WTC11 (cell line): ENCODE data around the gene C11orf42. TPM values are rescaled to one million over a fixed set of nuclear protein-coding genes. Genes with fewer than 3 reads are reported as not detected.

Source experiments
- ATAC-seq: fragments of 200-7000 bp; cut with Tn5 transposase; 2 replicates; pipeline ENCODE4 v1.10.0; 2021; ENCODE audit warnings: mild to moderate bottlenecking, moderate library complexity
- CTCF ChIA-PET: fragments of 300-600 bp; sonication (Branson Sonifier 250); formaldehyde crosslinking; loops from one replicate; lab custom pipeline; 2021; ENCODE audit warnings: antibody characterized with exemption; lab: Charles Lee
- POLR2A ChIA-PET: fragments of 350-600 bp; sonication (Branson Sonifier 250); formaldehyde crosslinking; loops from one replicate; lab custom pipeline; 2021; ENCODE audit warnings: antibody characterized with exemption; lab: Charles Lee
- DNase-seq: peaks from one replicate; pipeline ENCODE4 v3.0.0; 2021; ENCODE audit warnings: low spot score
- H3K27ac Mint-ChIP-seq: 2 replicates; pipeline ENCODE4 v1.8.0; 2021; ENCODE audit warnings: mixed read lengths
- H3K27me3 Mint-ChIP-seq: 2 replicates; pipeline ENCODE4 v1.8.0; 2021; ENCODE audit warnings: low read depth, mild to moderate bottlenecking, moderate library complexity, mixed read lengths
- H3K36me3 Mint-ChIP-seq: 2 replicates; pipeline ENCODE4 v1.8.0; 2021; ENCODE audit warnings: mixed read lengths
- H3K4me1 Mint-ChIP-seq: 2 replicates; pipeline ENCODE4 v1.8.0; 2022; ENCODE audit warnings: mixed read lengths
- H3K4me3 Mint-ChIP-seq: 2 replicates; pipeline ENCODE4 v1.8.0; 2021; ENCODE audit warnings: mild to moderate bottlenecking, moderate library complexity, mixed read lengths
- H3K9me3 Mint-ChIP-seq: 2 replicates; pipeline ENCODE4 v1.8.0; 2021; ENCODE audit warnings: mixed read lengths
- FOXJ3 ChIP-seq: sonication (generic); formaldehyde crosslinking; IDR thresholded peaks from 2 replicates; pipeline ENCODE4 v1.9.0; 2021; ENCODE audit warnings: missing genetic modification reagents, mild to moderate bottlenecking, borderline replicate concordance
- FOXP1 ChIP-seq: sonication (generic); formaldehyde crosslinking; IDR thresholded peaks from 2 replicates; pipeline ENCODE4 v1.8.0; 2022; ENCODE audit warnings: missing genetic modification reagents, mild to moderate bottlenecking, moderate library complexity, borderline replicate concordance
- GABPB1 ChIP-seq: sonication (generic); formaldehyde crosslinking; IDR thresholded peaks from 2 replicates; pipeline ENCODE4 v1.8.1; 2023; ENCODE audit warnings: mild to moderate bottlenecking, missing genetic modification reagents
- HMGA2 ChIP-seq: fragments of 250-450 bp; sonication (Bioruptor Pico); IDR thresholded peaks from 2 replicates; pipeline ENCODE4 v1.4.0; 2021; ENCODE audit warnings: mild to moderate bottlenecking, moderate library complexity
- JAZF1 ChIP-seq: fragments of 250-450 bp; sonication (Bioruptor Pico); IDR thresholded peaks from 2 replicates; pipeline ENCODE4 v1.9.0; 2021; ENCODE audit warnings: moderate library complexity, mild to moderate bottlenecking, inconsistent platforms
- MXD4 ChIP-seq: fragments of 250-450 bp; sonication (Bioruptor Pico); IDR thresholded peaks from 2 replicates; pipeline ENCODE4 v1.8.0; 2021; ENCODE audit warnings: mild to moderate bottlenecking, moderate library complexity, borderline replicate concordance
- NFE2L1 ChIP-seq: sonication (generic); formaldehyde crosslinking; IDR thresholded peaks from 2 replicates; pipeline ENCODE4 v1.8.1; 2023; ENCODE audit warnings: missing genetic modification reagents
- OVOL2 ChIP-seq: fragments of 250-450 bp; sonication (Bioruptor Pico); IDR thresholded peaks from 2 replicates; pipeline ENCODE4 v1.9.0; 2021; ENCODE audit warnings: mild to moderate bottlenecking, borderline replicate concordance
- SP1 ChIP-seq: sonication (generic); formaldehyde crosslinking; conservative IDR thresholded peaks from 2 replicates; pipeline ENCODE4 v1.8.1; 2022; ENCODE audit warnings: missing genetic modification reagents
- TCF7 ChIP-seq: sonication (generic); formaldehyde crosslinking; IDR thresholded peaks from 2 replicates; pipeline ENCODE4 v1.8.0; 2022; ENCODE audit warnings: mild to moderate bottlenecking, low read depth, missing genetic modification reagents, moderate library complexity
- TEAD1 ChIP-seq: sonication (generic); formaldehyde crosslinking; IDR thresholded peaks from 2 replicates; pipeline ENCODE4 v1.8.0; 2022; ENCODE audit warnings: mild to moderate bottlenecking, missing genetic modification reagents
- TEAD4 ChIP-seq: sonication (generic); formaldehyde crosslinking; IDR thresholded peaks from 2 replicates; pipeline ENCODE4 v1.8.0; 2022; ENCODE audit warnings: mild to moderate bottlenecking, missing genetic modification reagents
- TP53 ChIP-seq: sonication (generic); formaldehyde crosslinking; IDR thresholded peaks from 2 replicates; pipeline ENCODE4 v1.8.1; 2023; ENCODE audit warnings: mild to moderate bottlenecking, missing genetic modification reagents
- ZBTB21 ChIP-seq: sonication (generic); formaldehyde crosslinking; IDR thresholded peaks from 2 replicates; pipeline ENCODE4 v1.8.1; 2023; ENCODE audit warnings: mild to moderate bottlenecking, missing genetic modification reagents, borderline replicate concordance
- ZNF219 ChIP-seq: sonication (generic); formaldehyde crosslinking; IDR thresholded peaks from 2 replicates; pipeline ENCODE4 v1.8.0; 2023; ENCODE audit warnings: missing genetic modification reagents, mild to moderate bottlenecking, borderline replicate concordance
- ZNF396 ChIP-seq: fragments of 250-450 bp; sonication (Bioruptor Pico); IDR thresholded peaks from 2 replicates; pipeline ENCODE4 v1.8.0; 2021; ENCODE audit warnings: mild to moderate bottlenecking, moderate library complexity, borderline replicate concordance
- total RNA-seq: library from RNA; stranded (reverse); gene quantifications from 3 replicates; pipeline ENCODE4 v1.2.3, GENCODE V29; 2021
- TF ChIP-seq, protein P1 (sequence below): fragments of 250-450 bp; sonication (Bioruptor Pico); IDR thresholded peaks from 2 replicates; pipeline ENCODE4 v1.8.0; 2021; ENCODE audit warnings: mild to moderate bottlenecking
- TF ChIP-seq, protein P2 (sequence below): sonication (generic); formaldehyde crosslinking; IDR thresholded peaks from 2 replicates; pipeline ENCODE4 v1.8.1; 2023; ENCODE audit warnings: mild to moderate bottlenecking, missing genetic modification reagents
- TF ChIP-seq, protein P3 (sequence below): sonication (generic); formaldehyde crosslinking; IDR thresholded peaks from 2 replicates; pipeline ENCODE4 v1.8.0; 2022; ENCODE audit warnings: mild to moderate bottlenecking, missing genetic modification reagents
- TF ChIP-seq, protein P4 (sequence below): sonication (generic); formaldehyde crosslinking; IDR thresholded peaks from 2 replicates; pipeline ENCODE4 v1.8.0; 2023; ENCODE audit warnings: missing genetic modification reagents
- TF ChIP-seq, protein P5 (sequence below): sonication (generic); formaldehyde crosslinking; IDR thresholded peaks from 2 replicates; pipeline ENCODE4 v1.8.1; 2023; ENCODE audit warnings: mild to moderate bottlenecking, missing genetic modification reagents

C11orf42 gene
- total RNA-seq, 1 experiment from 2014 or later, result not detected

DNA sequence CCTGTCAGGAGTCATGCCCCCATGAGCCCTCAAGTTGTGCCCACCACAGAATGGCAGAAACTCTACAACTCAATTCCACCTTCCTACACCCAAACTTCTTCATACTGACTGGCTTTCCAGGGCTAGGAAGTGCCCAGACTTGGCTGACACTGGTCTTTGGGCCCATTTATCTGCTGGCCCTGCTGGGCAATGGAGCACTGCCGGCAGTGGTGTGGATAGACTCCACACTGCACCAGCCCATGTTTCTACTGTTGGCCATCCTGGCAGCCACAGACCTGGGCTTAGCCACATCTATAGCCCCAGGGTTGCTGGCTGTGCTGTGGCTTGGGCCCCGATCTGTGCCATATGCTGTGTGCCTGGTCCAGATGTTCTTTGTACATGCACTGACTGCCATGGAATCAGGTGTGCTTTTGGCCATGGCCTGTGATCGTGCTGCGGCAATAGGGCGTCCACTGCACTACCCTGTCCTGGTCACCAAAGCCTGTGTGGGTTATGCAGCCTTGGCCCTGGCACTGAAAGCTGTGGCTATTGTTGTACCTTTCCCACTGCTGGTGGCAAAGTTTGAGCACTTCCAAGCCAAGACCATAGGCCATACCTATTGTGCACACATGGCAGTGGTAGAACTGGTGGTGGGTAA, 6.1 kb upstream of the C11orf42 start, which contains the start of gene OR52W1:
OR52W1 (plus strand) TSS at position 51 of the 637 bp plus-strand sequence; CDS start at position 51, 0 bp downstream.
- ChIA-PET POLR2A (no interaction called here), CTCF (interaction anchor here (1.1 kb wide), 1 partner anchor 52 kb away, joined by 5 read pairs; no protein-coding TSS in a partner anchor)
- Mint-ChIP-seq H3K27me3 (no peaks in the 10 kb centered on the region), H3K4me1 (peaks cover 9% of the 10 kb centered on the region), H3K4me3 (no peak within 1 kb of the TSS), H3K36me3 (no peaks in the 10 kb centered on the region), H3K27ac (no peak within 1 kb of the TSS), H3K9me3 (no peaks in the 10 kb centered on the region)
- TF ChIP-seq FOXP1, result no peak
- TF ChIP-seq, protein P1, sequence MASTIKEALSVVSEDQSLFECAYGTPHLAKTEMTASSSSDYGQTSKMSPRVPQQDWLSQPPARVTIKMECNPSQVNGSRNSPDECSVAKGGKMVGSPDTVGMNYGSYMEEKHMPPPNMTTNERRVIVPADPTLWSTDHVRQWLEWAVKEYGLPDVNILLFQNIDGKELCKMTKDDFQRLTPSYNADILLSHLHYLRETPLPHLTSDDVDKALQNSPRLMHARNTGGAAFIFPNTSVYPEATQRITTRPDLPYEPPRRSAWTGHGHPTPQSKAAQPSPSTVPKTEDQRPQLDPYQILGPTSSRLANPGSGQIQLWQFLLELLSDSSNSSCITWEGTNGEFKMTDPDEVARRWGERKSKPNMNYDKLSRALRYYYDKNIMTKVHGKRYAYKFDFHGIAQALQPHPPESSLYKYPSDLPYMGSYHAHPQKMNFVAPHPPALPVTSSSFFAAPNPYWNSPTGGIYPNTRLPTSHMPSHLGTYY (CRISPR knock-in tag), result no peak
- no peak for TF ChIP-seq SP1 (CRISPR knock-in tag)
- no peak for TF ChIP-seq TP53 (CRISPR knock-in tag)
- TF ChIP-seq, protein P2, sequence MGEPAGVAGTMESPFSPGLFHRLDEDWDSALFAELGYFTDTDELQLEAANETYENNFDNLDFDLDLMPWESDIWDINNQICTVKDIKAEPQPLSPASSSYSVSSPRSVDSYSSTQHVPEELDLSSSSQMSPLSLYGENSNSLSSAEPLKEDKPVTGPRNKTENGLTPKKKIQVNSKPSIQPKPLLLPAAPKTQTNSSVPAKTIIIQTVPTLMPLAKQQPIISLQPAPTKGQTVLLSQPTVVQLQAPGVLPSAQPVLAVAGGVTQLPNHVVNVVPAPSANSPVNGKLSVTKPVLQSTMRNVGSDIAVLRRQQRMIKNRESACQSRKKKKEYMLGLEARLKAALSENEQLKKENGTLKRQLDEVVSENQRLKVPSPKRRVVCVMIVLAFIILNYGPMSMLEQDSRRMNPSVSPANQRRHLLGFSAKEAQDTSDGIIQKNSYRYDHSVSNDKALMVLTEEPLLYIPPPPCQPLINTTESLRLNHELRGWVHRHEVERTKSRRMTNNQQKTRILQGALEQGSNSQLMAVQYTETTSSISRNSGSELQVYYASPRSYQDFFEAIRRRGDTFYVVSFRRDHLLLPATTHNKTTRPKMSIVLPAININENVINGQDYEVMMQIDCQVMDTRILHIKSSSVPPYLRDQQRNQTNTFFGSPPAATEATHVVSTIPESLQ (CRISPR knock-in tag), result no peak
- TF ChIP-seq HMGA2 (CRISPR knock-in tag), result no peak
- TF ChIP-seq, protein P3, sequence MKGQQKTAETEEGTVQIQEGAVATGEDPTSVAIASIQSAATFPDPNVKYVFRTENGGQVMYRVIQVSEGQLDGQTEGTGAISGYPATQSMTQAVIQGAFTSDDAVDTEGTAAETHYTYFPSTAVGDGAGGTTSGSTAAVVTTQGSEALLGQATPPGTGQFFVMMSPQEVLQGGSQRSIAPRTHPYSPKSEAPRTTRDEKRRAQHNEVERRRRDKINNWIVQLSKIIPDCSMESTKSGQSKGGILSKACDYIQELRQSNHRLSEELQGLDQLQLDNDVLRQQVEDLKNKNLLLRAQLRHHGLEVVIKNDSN (CRISPR knock-in tag), result no peak
- TF ChIP-seq NFE2L1, result no peak
- TF ChIP-seq TEAD1 (CRISPR knock-in tag), result no peak
- TF ChIP-seq TCF7, result no peak
- no peak for TF ChIP-seq JAZF1
- TF ChIP-seq OVOL2 (CRISPR knock-in tag), result no peak
- no peak for TF ChIP-seq FOXJ3 (CRISPR knock-in tag)
- DNase-seq (no peak), ATAC-seq (no peak)

DNA sequence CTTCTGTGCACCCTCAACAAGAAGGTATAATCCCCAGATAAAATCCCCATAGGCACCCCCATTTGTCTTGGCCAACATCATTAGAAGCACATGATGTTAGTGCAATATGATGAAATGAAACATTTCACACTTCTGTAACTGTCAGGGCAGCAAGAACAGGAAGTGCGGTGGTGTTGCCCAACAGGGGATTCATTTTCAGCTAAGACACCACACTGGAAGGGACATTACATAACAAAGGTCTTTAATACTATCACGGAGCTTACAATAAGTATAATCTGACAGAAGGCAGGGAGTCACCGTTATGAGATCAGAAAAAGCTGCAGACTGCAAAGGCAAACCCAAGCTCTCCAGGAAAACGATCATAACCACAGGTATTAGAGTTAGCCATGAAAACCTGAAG, 4.4 kb upstream of the C11orf42 start:
- POLR2A ChIA-PET, result no interaction called here
- TF ChIP-seq FOXP1 (no peak), ZBTB21 (CRISPR knock-in tag) (no peak), TEAD4 (CRISPR knock-in tag) (no peak), ZNF396 (CRISPR knock-in tag) (no peak), ZNF219 (CRISPR knock-in tag) (no peak)
- TF ChIP-seq, protein P4, sequence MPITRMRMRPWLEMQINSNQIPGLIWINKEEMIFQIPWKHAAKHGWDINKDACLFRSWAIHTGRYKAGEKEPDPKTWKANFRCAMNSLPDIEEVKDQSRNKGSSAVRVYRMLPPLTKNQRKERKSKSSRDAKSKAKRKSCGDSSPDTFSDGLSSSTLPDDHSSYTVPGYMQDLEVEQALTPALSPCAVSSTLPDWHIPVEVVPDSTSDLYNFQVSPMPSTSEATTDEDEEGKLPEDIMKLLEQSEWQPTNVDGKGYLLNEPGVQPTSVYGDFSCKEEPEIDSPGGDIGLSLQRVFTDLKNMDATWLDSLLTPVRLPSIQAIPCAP (CRISPR knock-in tag), result no peak
- TF ChIP-seq, all 79 proteins: peak for 0

DNA sequence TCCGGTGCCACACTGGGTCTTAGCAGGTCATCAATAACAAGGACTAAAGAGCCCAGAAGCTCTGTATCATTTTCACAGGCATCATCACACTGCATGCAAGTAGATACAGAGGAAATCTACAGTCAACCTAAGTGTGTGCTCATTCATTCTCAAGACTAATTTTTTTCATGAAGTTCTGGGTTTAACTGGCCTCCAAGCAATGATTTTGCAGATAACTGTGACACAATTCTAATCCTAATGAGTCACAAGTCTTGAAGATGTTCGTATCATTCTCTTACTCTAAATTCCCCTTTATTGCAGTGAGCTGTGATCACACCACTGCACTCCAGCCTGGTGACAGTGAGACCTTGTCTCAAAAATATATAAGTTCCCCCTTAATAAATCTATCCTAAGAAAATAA, 3.9 kb upstream of the C11orf42 start:
- H3K9me3 Mint-ChIP-seq, result no peaks in the 10 kb centered on the region
- no peak overlapping the region for H3K4me3 Mint-ChIP-seq
- no peak for DNase-seq
- peaks cover 9% of the 10 kb centered on the region for H3K4me1 Mint-ChIP-seq
- ChIA-PET POLR2A (no interaction called here), CTCF (interaction anchor here (0.9 to 1.2 kb wide), 5 partner anchors 28 to 209 kb away, joined by 3 to 4 read pairs (median 3); no protein-coding TSS in a partner anchor)
- H3K27me3 Mint-ChIP-seq, result no peaks in the 10 kb centered on the region
- H3K27ac Mint-ChIP-seq, result no peak overlapping the region
- ATAC-seq, result no peak
- H3K36me3 Mint-ChIP-seq, result no peaks in the 10 kb centered on the region
- TF ChIP-seq, protein P5, sequence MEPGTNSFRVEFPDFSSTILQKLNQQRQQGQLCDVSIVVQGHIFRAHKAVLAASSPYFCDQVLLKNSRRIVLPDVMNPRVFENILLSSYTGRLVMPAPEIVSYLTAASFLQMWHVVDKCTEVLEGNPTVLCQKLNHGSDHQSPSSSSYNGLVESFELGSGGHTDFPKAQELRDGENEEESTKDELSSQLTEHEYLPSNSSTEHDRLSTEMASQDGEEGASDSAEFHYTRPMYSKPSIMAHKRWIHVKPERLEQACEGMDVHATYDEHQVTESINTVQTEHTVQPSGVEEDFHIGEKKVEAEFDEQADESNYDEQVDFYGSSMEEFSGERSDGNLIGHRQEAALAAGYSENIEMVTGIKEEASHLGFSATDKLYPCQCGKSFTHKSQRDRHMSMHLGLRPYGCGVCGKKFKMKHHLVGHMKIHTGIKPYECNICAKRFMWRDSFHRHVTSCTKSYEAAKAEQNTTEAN (CRISPR knock-in tag), result no peak
- TF ChIP-seq GABPB1 (CRISPR knock-in tag), result no peak
- no peak for TF ChIP-seq MXD4 (CRISPR knock-in tag)

More for the DNA sequence above, 4.4 kb upstream of the C11orf42 start:
- ATAC-seq, result no peak
- no peak for DNase-seq
- H3K36me3 Mint-ChIP-seq, result no peaks in the 10 kb centered on the region
- H3K27ac Mint-ChIP-seq, result no peak overlapping the region
- CTCF ChIA-PET, result interaction anchor here (0.9 to 1.2 kb wide), 5 partner anchors 28 to 209 kb away, joined by 3 to 4 read pairs (median 3); no protein-coding TSS in a partner anchor
- H3K9me3 Mint-ChIP-seq, result no peaks in the 10 kb centered on the region
- peaks cover 9% of the 10 kb centered on the region for H3K4me1 Mint-ChIP-seq
- H3K4me3 Mint-ChIP-seq, result no peak overlapping the region
- no peaks in the 10 kb centered on the region for H3K27me3 Mint-ChIP-seq
